Testis (tissue), 3 donors: ENCODE measurements around the gene PRR18. TPM values are rescaled to one million over a fixed set of nuclear protein-coding genes. Genes with fewer than 3 reads are reported as not detected.

Source experiments
- DNase-seq: peaks from one replicate; pipeline ENCODE4 v3.0.0-alpha.2; 2019
- H3K27ac ChIP-seq, 2 donors: fragments of 200-600 bp; sonication (generic); one replicate each; pipeline ENCODE4 v1.5.1; 2019
- H3K27me3 ChIP-seq: fragments of 200-600 bp; sonication (generic); one replicate; pipeline ENCODE4 v1.5.1; 2019
- H3K36me3 ChIP-seq: fragments of 200-600 bp; sonication (generic); one replicate; pipeline ENCODE4 v1.5.1; 2017; ENCODE audit warnings: low read depth; ENCODE audit errors: missing control alignments
- H3K4me1 ChIP-seq: fragments of 200-600 bp; sonication (generic); one replicate; pipeline ENCODE4 v1.5.1; 2019
- H3K4me3 ChIP-seq, 2 donors: fragments of 200-600 bp; sonication (generic); one replicate each; pipeline ENCODE4 v1.5.1; 2017 to 2019
- H3K9me3 ChIP-seq: fragments of 200-600 bp; sonication (generic); one replicate; pipeline ENCODE4 v1.5.1; 2017
- POLR2A ChIP-seq: fragments of 450-650 bp; IDR thresholded peaks from one replicate; pipeline ENCODE4 v1.6.1; 2017; ENCODE audit warnings: antibody characterized with exemption, mild to moderate bottlenecking, moderate library complexity
- WGBS, 2 donors: methylation state at CpG; one replicate each; pipeline ENCODE4 v1.1.5; 2018; 5-methylcytosine and 5-hydroxymethylcytosine counted together
- intact Hi-C: fragments of 100-400 bp; cut with DNase I; formaldehyde crosslinking; loops from one replicate; pipeline ENCODE4 v1.15.1; 2023; ENCODE audit warnings: low total_unique reads
- polyA plus RNA-seq: library from polyadenylated mRNA; stranded (reverse); fragments of 350-450 nt; fragmentation: Illumina TruSeq; extraction: RNeasy Lipid Tissue Mini Kit (QIAGEN cat#74804); gene quantifications from one replicate; pipeline ENCODE4 v1.2.3, GENCODE V29; 2014; ENCODE audit warnings: low read depth, low replicate concordance; ENCODE audit not compliant: insufficient read depth
- total RNA-seq, 2 donors: library from RNA; depleted of rRNA; stranded (reverse); fragments of >200 nt; gene quantifications; one replicate each; pipeline ENCODE4 v1.2.3, GENCODE V29; 2016
- TF ChIP-seq, protein P1 (sequence below), 3 experiments: fragments of 450-650 bp in 2 of 3; fragments of 200-600 bp in 1 of 3; sonication (generic) in 1 of 3; IDR thresholded peaks; one replicate each; pipeline ENCODE4 v1.5.1; 2016 to 2019; ENCODE audit warnings: antibody characterized with exemption in 3 of 3, mild to moderate bottlenecking in 2 of 3, moderate library complexity in 1 of 3

PRR18 gene
- total and polyA plus RNA-seq, 3 donors from 2014 or later = 0.16 to 0.62 (median 0.39) TPM

DNA sequence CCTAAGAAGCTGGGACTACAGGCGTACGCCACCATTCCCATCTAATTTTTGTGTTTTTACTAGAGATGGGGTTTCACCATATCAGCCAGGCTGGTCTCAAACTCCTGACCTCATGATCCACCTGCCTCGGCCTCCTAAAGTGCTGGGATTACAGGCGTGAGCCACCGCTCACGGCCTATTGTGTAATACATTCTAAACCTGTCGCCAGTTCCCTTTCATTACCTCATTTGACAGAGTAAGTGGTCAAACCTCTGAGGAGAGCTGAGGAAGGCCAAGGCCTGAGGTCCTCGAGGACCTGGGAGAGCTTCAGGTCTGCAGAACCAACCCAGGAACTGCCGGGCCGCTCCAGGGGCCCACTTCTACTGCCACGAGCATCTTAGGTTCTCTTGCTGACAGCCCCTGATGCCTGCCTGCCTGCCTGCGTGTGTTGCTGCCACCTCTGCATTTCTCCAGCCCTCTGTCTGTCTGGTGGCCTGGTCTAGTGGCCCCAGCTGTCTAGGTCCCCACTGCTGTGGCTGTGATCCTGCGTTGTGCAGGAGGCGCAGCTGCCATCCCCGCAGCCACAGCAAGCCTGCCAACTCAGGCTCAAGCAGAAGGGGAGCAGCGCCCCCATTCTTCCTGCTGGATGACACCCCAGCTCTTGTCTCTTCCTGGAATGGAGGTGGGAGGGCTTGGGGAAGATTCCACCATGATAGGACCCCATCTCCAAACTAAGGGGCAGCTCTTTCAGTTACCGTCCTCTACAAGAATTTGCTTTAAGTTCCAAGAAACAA lies 45.3 kb downstream of the PRR18 start:
- intact Hi-C loops = no loop called here
- no peaks in the 10 kb centered on the region for H3K9me3 ChIP-seq
- H3K4me3 ChIP-seq = no peak overlapping the region
- 88 to 91% methylated on average over 10 to 17 of the region's 17 CpGs for WGBS, 2 donors
- no peak overlapping the region for H3K27ac ChIP-seq
- no peaks in the 10 kb centered on the region for H3K36me3 ChIP-seq
- H3K4me1 ChIP-seq = no peaks in the 10 kb centered on the region
- DNase-seq = no peak
- no peaks in the 10 kb centered on the region for H3K27me3 ChIP-seq
- no peak for TF ChIP-seq POLR2A
- TF ChIP-seq, protein P1, sequence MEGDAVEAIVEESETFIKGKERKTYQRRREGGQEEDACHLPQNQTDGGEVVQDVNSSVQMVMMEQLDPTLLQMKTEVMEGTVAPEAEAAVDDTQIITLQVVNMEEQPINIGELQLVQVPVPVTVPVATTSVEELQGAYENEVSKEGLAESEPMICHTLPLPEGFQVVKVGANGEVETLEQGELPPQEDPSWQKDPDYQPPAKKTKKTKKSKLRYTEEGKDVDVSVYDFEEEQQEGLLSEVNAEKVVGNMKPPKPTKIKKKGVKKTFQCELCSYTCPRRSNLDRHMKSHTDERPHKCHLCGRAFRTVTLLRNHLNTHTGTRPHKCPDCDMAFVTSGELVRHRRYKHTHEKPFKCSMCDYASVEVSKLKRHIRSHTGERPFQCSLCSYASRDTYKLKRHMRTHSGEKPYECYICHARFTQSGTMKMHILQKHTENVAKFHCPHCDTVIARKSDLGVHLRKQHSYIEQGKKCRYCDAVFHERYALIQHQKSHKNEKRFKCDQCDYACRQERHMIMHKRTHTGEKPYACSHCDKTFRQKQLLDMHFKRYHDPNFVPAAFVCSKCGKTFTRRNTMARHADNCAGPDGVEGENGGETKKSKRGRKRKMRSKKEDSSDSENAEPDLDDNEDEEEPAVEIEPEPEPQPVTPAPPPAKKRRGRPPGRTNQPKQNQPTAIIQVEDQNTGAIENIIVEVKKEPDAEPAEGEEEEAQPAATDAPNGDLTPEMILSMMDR (IDR thresholded peaks at IDR 0.05) = no peak

DNA sequence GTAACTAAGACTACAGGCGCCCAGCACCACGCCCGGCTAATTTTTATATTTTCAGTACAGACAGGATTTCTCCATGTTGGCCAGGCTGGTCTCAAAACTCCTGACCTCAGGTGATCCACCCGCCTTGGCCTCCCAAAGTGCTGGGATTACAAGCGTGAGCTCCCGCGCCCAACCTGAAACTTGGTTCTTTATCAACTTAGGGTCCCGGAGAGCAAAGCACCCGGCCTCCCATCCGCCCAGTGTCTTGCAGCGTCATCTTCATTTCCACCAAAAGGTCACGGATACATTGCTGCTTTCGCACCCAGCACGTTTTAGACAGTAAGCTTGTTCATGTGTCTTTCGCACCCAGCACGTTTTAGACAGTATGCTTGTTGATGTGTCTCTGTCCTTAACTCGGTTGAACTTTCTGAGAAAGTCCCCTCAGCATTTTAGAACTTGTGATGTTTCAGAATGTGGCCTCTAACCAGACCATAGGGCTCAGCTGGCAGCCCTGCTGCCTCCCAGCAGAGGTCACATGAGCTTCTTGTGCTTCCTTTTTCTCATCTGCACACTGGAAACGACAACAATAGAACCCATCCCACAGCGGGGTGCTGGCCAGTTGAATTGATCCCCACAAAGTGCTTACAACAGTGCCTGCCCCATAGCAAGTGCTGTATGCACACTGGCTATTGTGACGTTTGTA lies 48.8 kb downstream of the PRR18 start:
- H3K9me3 ChIP-seq = no peaks in the 10 kb centered on the region
- H3K27me3 ChIP-seq = no peaks in the 10 kb centered on the region
- H3K27ac ChIP-seq = no peak overlapping the region
- no peak overlapping the region for H3K4me3 ChIP-seq
- H3K4me1 ChIP-seq = no peaks in the 10 kb centered on the region
- DNase-seq = no peak
- intact Hi-C loops = no loop called here
- no peaks in the 10 kb centered on the region for H3K36me3 ChIP-seq
- TF ChIP-seq, protein P1 (IDR thresholded peaks at IDR 0.05) = no peak
- no peak for TF ChIP-seq POLR2A
- 77 to 84% methylated on average over 20 of the region's 20 CpGs for WGBS, 2 donors

DNA sequence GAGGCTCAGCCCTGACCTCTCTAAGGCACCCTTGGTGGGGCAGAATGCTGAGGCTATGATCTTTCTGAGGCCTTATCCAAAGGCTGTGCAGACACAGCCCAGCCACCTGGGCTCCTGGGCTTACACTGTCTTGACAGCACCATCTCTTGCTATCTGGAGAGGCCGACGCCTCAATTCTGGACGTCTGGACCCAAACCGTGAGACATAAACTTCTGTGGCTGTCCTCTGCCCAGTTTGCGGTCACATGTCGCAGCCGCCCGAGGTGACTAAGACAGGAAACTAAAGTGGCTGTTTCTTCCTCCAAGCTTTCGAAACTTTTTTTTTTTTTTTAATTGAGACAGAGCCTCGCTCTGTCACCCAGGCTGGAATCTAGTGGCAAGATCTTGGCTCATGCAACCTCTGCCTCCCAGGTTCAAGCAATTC lies 49.3 kb downstream of the PRR18 start:
- no peaks in the 10 kb centered on the region for H3K36me3 ChIP-seq
- H3K4me3 ChIP-seq = no peak overlapping the region
- intact Hi-C loops = no loop called here
- no peak for TF ChIP-seq POLR2A
- TF ChIP-seq, protein P1 (IDR thresholded peaks at IDR 0.05) = no peak
- H3K27ac ChIP-seq = no peak overlapping the region
- peak; percentile 36 for DNase-seq
- no peaks in the 10 kb centered on the region for H3K9me3 ChIP-seq
- WGBS, 2 donors = 79 to 93% methylated on average over 9 to 10 of the region's 10 CpGs
- H3K27me3 ChIP-seq = no peaks in the 10 kb centered on the region
- H3K4me1 ChIP-seq = no peaks in the 10 kb centered on the region

DNA sequence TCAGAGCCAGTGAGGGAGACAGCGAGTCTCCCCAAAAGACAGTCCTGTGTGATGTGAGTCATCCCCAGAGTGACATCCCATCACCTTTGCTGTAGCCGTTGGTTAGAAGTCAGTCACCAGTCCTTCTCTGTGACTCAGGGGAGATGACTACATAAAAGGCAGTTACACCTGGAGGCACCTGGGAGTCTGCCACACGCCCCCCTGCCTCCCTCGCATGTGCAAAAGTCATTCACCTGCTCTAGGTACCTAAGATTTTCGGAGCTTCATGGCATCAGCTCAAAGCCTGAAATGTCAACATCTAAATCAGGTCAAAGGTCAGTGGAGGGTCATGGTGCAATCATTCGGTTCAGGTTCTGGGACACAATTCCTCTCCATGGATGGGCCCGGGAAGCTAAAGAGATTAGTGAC lies 50.3 kb downstream of the PRR18 start:
- H3K4me3 ChIP-seq = no peak overlapping the region
- WGBS, 2 donors = 73 to 83% methylated on average over 5 to 7 of the region's 7 CpGs
- intact Hi-C loops = no loop called here
- no peaks in the 10 kb centered on the region for H3K4me1 ChIP-seq
- no peak for DNase-seq
- H3K27ac ChIP-seq = no peak overlapping the region
- no peaks in the 10 kb centered on the region for H3K27me3 ChIP-seq
- H3K36me3 ChIP-seq = no peaks in the 10 kb centered on the region
- no peaks in the 10 kb centered on the region for H3K9me3 ChIP-seq
- TF ChIP-seq, protein P1 (IDR thresholded peaks at IDR 0.05) = no peak
- no peak for TF ChIP-seq POLR2A

Other genes starting within 250 kb of the PRR18 start
- gene TBXT, start 140.5 kb downstream of the PRR18 start, total RNA-seq = 1 to 10 TPM in 1 of 2 donors, under 1 TPM in 1; 0.24 to 1.2 TPM
- 0.26 TPM for gene TBXT, start 140.5 kb downstream of the PRR18 start, polyA plus RNA-seq
- gene SFT2D1, start 34.2 kb upstream of the PRR18 start, total RNA-seq = 10 to 100 TPM; 45.7 to 64.6 TPM
- gene SFT2D1, start 34.2 kb upstream of the PRR18 start, polyA plus RNA-seq = 68.3 TPM
- 10 to 100 TPM; 22.5 to 24.0 TPM for gene MPC1, start 74.5 kb upstream of the PRR18 start, total RNA-seq
- gene MPC1, start 74.5 kb upstream of the PRR18 start, polyA plus RNA-seq = 54.2 TPM